ENCODE data around the gene RABGAP1L. TPM values are rescaled to one million over a fixed set of nuclear protein-coding genes. Genes with fewer than 3 reads are reported as not detected.
"Not testable (repeated sequence)": the region's sequence is repeated elsewhere in the genome, so short reads cannot be mapped to it uniquely, and the experiment has no call there.

RABGAP1L gene
- total RNA-seq, 1 donor from 2014 or later = 30.3 TPM

DNA sequence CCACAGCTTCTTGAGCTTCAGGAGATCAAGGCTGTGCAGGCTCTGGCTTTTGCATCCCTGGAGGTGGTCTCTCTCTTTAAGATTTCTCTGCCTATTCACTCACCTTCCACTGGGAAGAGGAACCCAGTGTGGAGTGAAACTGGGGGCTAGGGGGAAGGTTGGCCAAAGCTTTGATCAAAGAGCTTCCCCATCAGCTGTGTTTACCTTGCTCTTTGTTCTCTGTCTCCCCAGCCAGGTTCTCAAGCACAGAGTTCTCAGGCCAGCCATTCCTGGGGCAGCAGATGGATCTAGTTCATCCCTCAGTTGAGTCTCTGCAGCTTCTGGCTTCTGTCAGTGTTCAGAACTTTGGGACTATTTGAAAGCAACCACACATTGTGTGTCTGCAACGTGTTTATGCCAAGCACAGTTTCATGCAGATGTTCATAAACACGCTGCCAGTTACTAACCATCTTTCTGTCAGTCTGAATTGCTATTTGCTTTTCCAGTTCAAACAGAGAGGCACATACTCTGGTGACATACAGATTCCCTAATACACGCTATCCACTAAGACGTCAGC, 881.1 kb downstream of the RABGAP1L start:
- H3K4me1 ChIP-seq (ENCODE audit: control insufficient read depth in 3 of 3, insufficient read depth in 3 of 3, low read length in 3 of 3) = no peaks in the 10 kb centered on the region
- H3K27me3 ChIP-seq (ENCODE audit: control insufficient read depth in 3 of 3, insufficient read depth in 3 of 3, low read length in 3 of 3) = no peaks in the 10 kb centered on the region
- H3K4me3 ChIP-seq (ENCODE audit: low read length in 3 of 3) = no peak overlapping the region
- H3K27ac ChIP-seq (ENCODE audit: low read depth, low read length) = no peak overlapping the region
- H3K9me3 ChIP-seq (ENCODE audit: control insufficient read depth in 3 of 3, low read length in 3 of 3) = no peaks in the 10 kb centered on the region
- no peak overlapping the region for H3K9ac ChIP-seq (ENCODE audit: low read depth in 1 of 3, low read length in 3 of 3)
- no peaks in the 10 kb centered on the region for H3K36me3 ChIP-seq (ENCODE audit: control insufficient read depth in 3 of 3, insufficient read depth in 3 of 3, low read length in 3 of 3)

DNA sequence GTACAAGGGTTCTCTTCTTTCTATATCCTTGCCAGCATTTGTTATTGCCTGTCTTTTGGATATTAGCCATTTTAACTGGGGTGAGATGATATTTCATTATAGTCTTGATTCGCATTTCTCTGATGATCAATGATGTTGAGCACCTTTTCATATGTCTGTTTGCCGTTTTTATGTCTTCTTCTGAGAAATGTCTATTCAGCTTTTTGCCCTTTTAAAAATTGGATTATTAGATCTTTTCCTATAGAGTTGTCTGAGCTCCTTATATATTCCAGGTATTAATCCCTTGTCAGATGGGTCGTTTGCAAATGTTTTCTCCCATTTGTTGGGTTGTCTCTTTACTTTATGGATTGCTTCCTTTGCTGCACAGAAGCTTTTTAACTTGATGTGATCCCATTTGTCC, 883.3 kb downstream of the RABGAP1L start:
- no peak overlapping the region for H3K27ac ChIP-seq (ENCODE audit: low read depth, low read length)
- no peak overlapping the region for H3K9ac ChIP-seq (ENCODE audit: low read depth in 1 of 3, low read length in 3 of 3)
- H3K9me3 ChIP-seq (ENCODE audit: control insufficient read depth in 3 of 3, low read length in 3 of 3) = no peaks in the 10 kb centered on the region

DNA sequence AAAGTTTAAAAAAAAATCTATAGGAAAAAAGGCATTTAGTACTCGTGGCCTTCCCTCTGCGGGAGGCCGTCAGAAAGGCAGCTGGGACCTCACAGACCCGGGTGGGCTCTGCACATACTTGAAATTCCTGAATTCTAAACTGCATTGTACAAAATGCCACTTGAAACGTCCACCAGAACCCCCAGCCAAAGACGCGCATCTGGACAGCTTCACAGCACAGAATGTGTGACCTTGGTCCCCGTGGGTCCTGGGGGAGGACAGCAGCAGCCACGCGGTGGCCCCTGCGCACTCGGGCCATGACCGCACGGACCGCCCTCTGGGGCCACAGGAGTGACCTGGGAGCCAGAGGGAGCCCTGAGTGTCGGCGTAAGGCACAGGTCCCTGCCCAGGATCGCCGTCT, 884.5 kb downstream of the RABGAP1L start:
- Histone ChIP-seq H3K9me3 (ENCODE audit: control insufficient read depth in 3 of 3, low read length in 3 of 3) (no peaks in the 10 kb centered on the region), H3K4me1 (ENCODE audit: control insufficient read depth in 3 of 3, insufficient read depth in 3 of 3, low read length in 3 of 3) (no peaks in the 10 kb centered on the region), H3K27me3 (ENCODE audit: control insufficient read depth in 3 of 3, insufficient read depth in 3 of 3, low read length in 3 of 3) (no peaks in the 10 kb centered on the region), H3K9ac (ENCODE audit: low read depth in 1 of 3, low read length in 3 of 3) (no peak overlapping the region), H3K4me3 (ENCODE audit: low read length in 3 of 3) (no peak overlapping the region), H3K27ac (ENCODE audit: low read depth, low read length) (no peak overlapping the region), H3K36me3 (ENCODE audit: control insufficient read depth in 3 of 3, insufficient read depth in 3 of 3, low read length in 3 of 3) (no peaks in the 10 kb centered on the region)

More for the DNA sequence above, 883.3 kb downstream of the RABGAP1L start:
- no peaks in the 10 kb centered on the region for H3K36me3 ChIP-seq (ENCODE audit: control insufficient read depth in 3 of 3, insufficient read depth in 3 of 3, low read length in 3 of 3)
- no peak overlapping the region for H3K4me3 ChIP-seq (ENCODE audit: low read length in 3 of 3)
- H3K4me1 ChIP-seq (ENCODE audit: control insufficient read depth in 3 of 3, insufficient read depth in 3 of 3, low read length in 3 of 3) = no peaks in the 10 kb centered on the region
- no peaks in the 10 kb centered on the region for H3K27me3 ChIP-seq (ENCODE audit: control insufficient read depth in 3 of 3, insufficient read depth in 3 of 3, low read length in 3 of 3)

GRCh38 chr1:175044591-175044990, 885.3 kb downstream of the RABGAP1L start:
- not testable (repeated sequence) for H3K36me3 ChIP-seq (ENCODE audit: control insufficient read depth in 3 of 3, insufficient read depth in 3 of 3, low read length in 3 of 3); H3K9ac ChIP-seq (ENCODE audit: low read depth in 1 of 3, low read length in 3 of 3); H3K4me1 ChIP-seq (ENCODE audit: control insufficient read depth in 3 of 3, insufficient read depth in 3 of 3, low read length in 3 of 3); H3K27ac ChIP-seq (ENCODE audit: low read depth, low read length); H3K4me3 ChIP-seq (ENCODE audit: low read length in 3 of 3); H3K9me3 ChIP-seq (ENCODE audit: control insufficient read depth in 3 of 3, low read length in 3 of 3); H3K27me3 ChIP-seq (ENCODE audit: control insufficient read depth in 3 of 3, insufficient read depth in 3 of 3, low read length in 3 of 3)

Small RNA genes lying within 50 kb of the gene (small RNA-seq; reads per million reads assigned to genes)
- gene BANF1P4 (not detected), gene RF00019 (not detected), gene RNU6-307P (not detected)

Other genes with a start within 250 kb of the RABGAP1L start
- gene SERPINC1, start 242.2 kb upstream of the RABGAP1L start, total RNA-seq = not detected
- 19.8 TPM for gene RC3H1, start 137.2 kb upstream of the RABGAP1L start, total RNA-seq

All from skeletal muscle tissue (tissue), 5 donors.